HEK293T (cell line): ENCODE results near the gene TMEM39A.
A peak's percentile ranks its signal among the peaks of the same experiment; 100 is the strongest.

Experiments
- CTCF ChIA-PET: fragments of 350-600 bp; formaldehyde crosslinking; extraction: SDS; loops from one replicate; lab custom pipeline; 2021; ENCODE audit warnings: antibody characterized with exemption, inconsistent platforms; lab: Yijun Ruan, JAX
- POLR2A ChIA-PET: fragments of 350-600 bp; formaldehyde crosslinking; extraction: SDS; loops from one replicate; lab custom pipeline; 2020; ENCODE audit warnings: antibody characterized with exemption, inconsistent platforms; lab: Yijun Ruan, JAX
- DNase-seq: peaks from one replicate; pipeline ENCODE4 v3.0.0; 2012; ENCODE audit warnings: mixed read lengths; ENCODE audit errors: extremely low spot score
- ARNT ChIP-seq: fragments of 450-650 bp; IDR thresholded peaks from 2 replicates; pipeline ENCODE4 v1.6.1; 2017; ENCODE audit warnings: mild to moderate bottlenecking
- BHLHE40 ChIP-seq: fragments of 450-650 bp; IDR thresholded peaks from 2 replicates; pipeline ENCODE4 v1.6.1; 2016; ENCODE audit warnings: mild to moderate bottlenecking, moderate library complexity, borderline replicate concordance
- CTBP1 ChIP-seq: fragments of 450-650 bp; IDR thresholded peaks from 2 replicates; pipeline ENCODE4 v1.6.1; 2016; ENCODE audit warnings: borderline replicate concordance
- ELF4 ChIP-seq: fragments of 450-650 bp; IDR thresholded peaks from 2 replicates; pipeline ENCODE4 v1.6.1; 2017; ENCODE audit warnings: antibody characterized with exemption
- FOXA1 ChIP-seq: fragments of 450-650 bp; IDR thresholded peaks from 2 replicates; pipeline ENCODE4 v1.6.1; 2016; ENCODE audit warnings: mild to moderate bottlenecking
- FOXK2 ChIP-seq: fragments of 450-650 bp; IDR thresholded peaks from 2 replicates; pipeline ENCODE4 v1.6.1; 2016; ENCODE audit warnings: mild to moderate bottlenecking
- FOXM1 ChIP-seq: fragments of 450-650 bp; IDR thresholded peaks from 2 replicates; pipeline ENCODE4 v1.6.1; 2017; ENCODE audit warnings: mild to moderate bottlenecking, borderline replicate concordance
- HDGF ChIP-seq: fragments of 450-650 bp; IDR thresholded peaks from 2 replicates; pipeline ENCODE4 v1.6.1; 2017; ENCODE audit warnings: antibody characterized with exemption, borderline replicate concordance
- L3MBTL2 ChIP-seq: fragments of 450-650 bp; conservative IDR thresholded peaks from 2 replicates; pipeline ENCODE4 v1.6.1; 2016; ENCODE audit warnings: mild to moderate bottlenecking
- LEF1 ChIP-seq: fragments of 450-650 bp; IDR thresholded peaks from 2 replicates; pipeline ENCODE4 v1.6.1; 2017; ENCODE audit warnings: mild to moderate bottlenecking, borderline replicate concordance
- NFRKB ChIP-seq: fragments of 450-650 bp; IDR thresholded peaks from 2 replicates; pipeline ENCODE4 v1.6.1; 2016; ENCODE audit warnings: mild to moderate bottlenecking, moderate library complexity
- SP1 ChIP-seq: fragments of 450-650 bp; IDR thresholded peaks from 2 replicates; pipeline ENCODE4 v1.6.1; 2017
- SUZ12 ChIP-seq: fragments of 450-650 bp; IDR thresholded peaks from 2 replicates; pipeline ENCODE4 v1.6.1; 2016; ENCODE audit warnings: mild to moderate bottlenecking
- TARDBP ChIP-seq: fragments of 450-650 bp; IDR thresholded peaks from 2 replicates; pipeline ENCODE4 v1.6.1; 2016
- ZNF384 ChIP-seq: fragments of 450-650 bp; IDR thresholded peaks from 2 replicates; pipeline ENCODE4 v1.6.1; 2016
- TF ChIP-seq, protein P1 (sequence below): fragments of 450-650 bp; IDR thresholded peaks from 2 replicates; pipeline ENCODE4 v1.6.1; 2016

Gene TMEM39A

DNA sequence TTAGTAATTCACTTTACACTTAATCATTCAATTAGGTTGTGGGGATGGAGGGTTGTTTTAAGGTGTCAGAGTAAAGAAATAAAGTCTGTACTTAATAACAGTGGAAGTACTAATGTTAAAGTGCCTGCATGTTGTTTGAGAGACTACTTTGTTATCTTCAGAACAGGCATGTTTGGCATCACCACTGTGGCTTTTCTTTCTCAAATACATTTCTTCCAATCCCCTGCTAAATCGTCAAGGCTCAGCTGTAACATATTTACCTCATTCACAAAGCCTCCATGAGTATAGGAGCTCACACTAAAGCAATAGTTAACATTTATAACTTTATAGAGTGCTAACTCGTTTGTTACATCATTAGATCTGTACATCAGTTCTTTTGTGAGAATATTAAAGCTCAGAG lies 37.5 kb upstream of the TMEM39A start:
- no peak for DNase-seq
- TF ChIP-seq, protein P1, sequence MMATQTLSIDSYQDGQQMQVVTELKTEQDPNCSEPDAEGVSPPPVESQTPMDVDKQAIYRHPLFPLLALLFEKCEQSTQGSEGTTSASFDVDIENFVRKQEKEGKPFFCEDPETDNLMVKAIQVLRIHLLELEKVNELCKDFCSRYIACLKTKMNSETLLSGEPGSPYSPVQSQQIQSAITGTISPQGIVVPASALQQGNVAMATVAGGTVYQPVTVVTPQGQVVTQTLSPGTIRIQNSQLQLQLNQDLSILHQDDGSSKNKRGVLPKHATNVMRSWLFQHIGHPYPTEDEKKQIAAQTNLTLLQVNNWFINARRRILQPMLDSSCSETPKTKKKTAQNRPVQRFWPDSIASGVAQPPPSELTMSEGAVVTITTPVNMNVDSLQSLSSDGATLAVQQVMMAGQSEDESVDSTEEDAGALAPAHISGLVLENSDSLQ = no peak
- no peak for TF ChIP-seq HDGF
- ChIA-PET CTCF (no interaction called here), POLR2A (interaction anchor here (4.5 kb wide), 1 partner anchor 38 kb away, joined by 39 read pairs; the partner anchor contains the start of gene TMEM39A)

DNA sequence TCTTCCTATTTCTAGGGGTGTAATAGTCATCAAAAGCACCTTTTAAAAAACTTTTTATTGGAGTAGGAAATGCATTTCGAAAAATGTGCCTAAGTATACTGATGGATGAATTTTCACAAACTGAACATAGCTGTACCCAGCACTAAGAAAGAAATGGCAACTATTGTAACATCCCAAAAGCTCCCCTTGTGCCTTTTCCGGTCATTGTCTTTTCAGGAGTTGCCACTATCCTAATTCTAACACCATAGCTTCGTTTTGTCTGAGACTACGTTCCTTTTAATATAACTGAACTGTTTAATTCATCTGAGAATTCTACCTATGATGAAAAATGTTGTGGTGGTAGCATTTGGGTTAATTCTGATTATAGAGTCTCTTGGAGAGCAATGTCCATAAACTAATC lies 36.9 kb upstream of the TMEM39A start:
- TF ChIP-seq FOXK2 = no peak
- no peak for TF ChIP-seq SUZ12
- no peak for TF ChIP-seq NFRKB
- no peak for TF ChIP-seq L3MBTL2
- TF ChIP-seq TARDBP = no peak
- no peak for TF ChIP-seq ELF4
- DNase-seq = no peak
- ChIA-PET POLR2A (interaction anchor here (2.0 to 4.5 kb wide), 2 partner anchors 35 to 37 kb away, joined by 7 to 39 read pairs; partner anchors contain the start of gene TMEM39A), CTCF (interaction anchor here (0.6 to 0.7 kb wide), 2 partner anchors 181 to 225 kb away, joined by 3 to 4 read pairs; no protein-coding TSS in a partner anchor)

DNA sequence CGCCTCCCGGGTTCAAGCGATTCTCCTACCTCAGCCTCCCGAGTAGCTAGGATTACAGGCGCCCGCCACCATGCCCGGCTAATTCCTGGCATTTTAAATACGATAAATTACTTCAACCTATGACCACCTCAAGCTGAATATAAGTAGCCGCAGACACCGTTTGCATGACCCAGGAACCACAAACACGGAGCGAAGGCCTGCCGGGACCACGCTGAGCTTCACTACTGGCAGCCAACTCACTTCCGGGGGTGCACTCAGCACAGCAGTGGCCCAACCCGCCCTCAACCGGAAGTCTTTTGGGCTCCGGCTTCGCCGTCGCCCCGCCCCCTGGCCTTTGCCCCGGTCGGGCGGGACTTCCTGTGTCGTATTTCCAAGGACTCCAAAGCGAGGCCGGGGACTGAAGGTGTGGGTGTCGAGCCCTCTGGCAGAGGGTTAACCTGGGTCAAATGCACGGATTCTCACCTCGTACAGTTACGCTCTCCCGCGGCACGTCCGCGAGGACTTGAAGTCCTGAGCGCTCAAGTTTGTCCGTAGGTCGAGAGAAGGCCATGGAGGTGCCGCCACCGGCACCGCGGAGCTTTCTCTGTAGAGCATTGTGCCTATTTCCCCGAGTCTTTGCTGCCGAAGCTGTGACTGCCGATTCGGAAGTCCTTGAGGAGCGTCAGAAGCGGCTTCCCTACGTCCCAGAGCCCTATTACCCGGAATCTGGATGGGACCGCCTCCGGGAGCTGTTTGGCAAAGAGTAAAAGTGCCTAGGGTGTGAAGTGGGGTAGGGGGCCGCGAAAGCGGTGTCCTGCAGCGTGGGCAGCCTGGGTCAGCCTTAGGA lies 35.0 kb upstream of the TMEM39A start, which contains the start of gene TIMMDC1:
Gene TIMMDC1, plus strand, starts transcription at position 362 of the 826 bp plus-strand sequence. Its CDS starts 187 bp downstream, at position 549.
- DNase-seq = peak; percentile 97
- CTCF ChIA-PET = no interaction called here
- POLR2A ChIA-PET = interaction anchor here (0.6 to 4.5 kb wide), 18 partner anchors 9 to 850 kb away, joined by 3 to 39 read pairs (median 4); partner anchors contain the start of genes B4GALT4, COX17, POGLUT1 and TMEM39A
- TF ChIP-seq SP1 = no peak
- TF ChIP-seq SUZ12 = no peak
- TF ChIP-seq, protein P1 = peak; percentile 45; the same call in 1 of the 2 replicates
- TF ChIP-seq ELF4 = peak; percentile 87
- TF ChIP-seq L3MBTL2 = peak; percentile 40

DNA sequence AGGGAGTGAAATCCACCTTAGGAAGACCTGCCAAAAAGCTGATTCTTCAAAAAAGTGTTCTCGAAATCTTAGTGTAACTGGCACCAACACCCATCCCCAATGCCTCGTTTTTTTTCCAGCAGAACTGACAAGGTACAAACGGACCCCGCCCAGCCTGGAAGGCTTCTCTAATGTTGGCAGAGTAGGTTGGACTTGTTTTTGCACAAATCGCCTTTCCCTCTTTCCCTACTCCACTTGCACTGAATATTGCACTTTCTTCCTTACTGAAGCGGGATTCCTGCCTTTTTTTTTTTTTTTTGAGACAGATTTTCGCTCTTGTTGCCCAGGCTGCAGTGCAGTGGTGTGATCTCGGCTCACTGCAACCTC lies 34.4 kb upstream of the TMEM39A start:
- DNase-seq = peak; percentile 15
- CTCF ChIA-PET = no interaction called here
- POLR2A ChIA-PET = interaction anchor here (0.6 to 4.5 kb wide), 12 partner anchors 8 to 850 kb away, joined by 3 to 39 read pairs (median 6); partner anchors contain the start of genes COX17, POGLUT1 and TMEM39A

DNA sequence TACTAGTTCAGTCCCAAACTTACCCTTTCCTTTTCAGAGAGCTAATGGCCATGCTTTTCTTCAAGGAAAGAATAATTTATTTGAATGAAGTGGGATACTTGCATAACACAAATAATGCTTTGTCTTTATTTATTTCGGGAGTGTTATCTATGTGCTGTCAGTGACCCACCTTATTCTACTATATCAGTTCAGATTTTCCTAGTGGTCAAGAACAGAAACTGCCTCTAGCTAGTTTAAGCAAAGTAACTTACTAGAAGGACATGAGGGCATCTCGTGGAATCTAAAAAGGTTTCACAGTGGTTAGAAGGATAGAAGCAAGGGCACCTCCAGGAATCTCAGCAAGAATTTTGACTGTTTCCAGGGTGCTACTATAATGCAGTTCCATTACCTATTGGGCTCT lies 31.2 kb upstream of the TMEM39A start:
- CTCF ChIA-PET = no interaction called here
- DNase-seq = peak; percentile 8
- TF ChIP-seq NFRKB (no peak), BHLHE40 (no peak), FOXA1 (no peak), SP1 (no peak), SUZ12 (no peak), FOXM1 (no peak), LEF1 (no peak), TARDBP (no peak), HDGF (no peak), CTBP1 (no peak), ELF4 (no peak)
- TF ChIP-seq, protein P1 = no peak
- POLR2A ChIA-PET = no interaction called here

More for the DNA sequence above, 34.4 kb upstream of the TMEM39A start:
- no peak for TF ChIP-seq ARNT
- TF ChIP-seq, protein P1 = no peak
- TF ChIP-seq FOXM1 = no peak
- TF ChIP-seq SP1 = no peak
- TF ChIP-seq FOXK2 = no peak
- no peak for TF ChIP-seq CTBP1
- no peak for TF ChIP-seq ZNF384
- no peak for TF ChIP-seq HDGF
- no peak for TF ChIP-seq NFRKB
- TF ChIP-seq FOXA1 = no peak

DNA sequence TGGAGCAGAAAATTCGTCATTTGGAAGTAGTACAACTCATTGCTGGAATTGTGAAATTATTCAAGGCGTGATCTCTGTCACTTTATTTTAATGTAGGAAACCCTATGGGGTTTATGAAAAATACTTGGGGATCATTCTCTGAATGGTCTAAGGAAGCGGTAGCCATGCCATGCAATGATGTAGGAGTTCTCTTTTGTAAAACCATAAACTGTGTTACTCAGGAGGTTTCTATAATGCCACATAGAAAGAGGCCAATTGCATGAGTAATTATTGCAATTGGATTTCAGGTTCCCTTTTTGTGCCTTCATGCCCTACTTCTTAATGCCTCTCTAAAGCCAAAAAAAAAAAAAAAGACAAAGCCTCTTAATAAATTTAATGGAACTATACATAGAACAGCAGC lies 29.4 kb upstream of the TMEM39A start:
- ChIA-PET CTCF (no interaction called here), POLR2A (no interaction called here)
- DNase-seq = no peak
- no peak for TF ChIP-seq ELF4
- no peak for TF ChIP-seq NFRKB
